Loucy (cell line): Measurements from ENCODE around the gene RSRC2.

ENCODE experiments used
- EZH2phosphoT487 ChIP-seq: fragments of 200-600 bp; IDR thresholded peaks from 2 replicates; pipeline ENCODE4 v1.6.1; 2018; ENCODE audit warnings: antibody characterized with exemption, mild to moderate bottlenecking, moderate library complexity, borderline replicate concordance
- TF ChIP-seq, protein P1 (sequence below): fragments of 200-600 bp; sonication (generic); conservative IDR thresholded peaks from 2 replicates; pipeline ENCODE4 v1.5.1; 2014; ENCODE audit warnings: mild to moderate bottlenecking, antibody characterized with exemption, low read length

DNA sequence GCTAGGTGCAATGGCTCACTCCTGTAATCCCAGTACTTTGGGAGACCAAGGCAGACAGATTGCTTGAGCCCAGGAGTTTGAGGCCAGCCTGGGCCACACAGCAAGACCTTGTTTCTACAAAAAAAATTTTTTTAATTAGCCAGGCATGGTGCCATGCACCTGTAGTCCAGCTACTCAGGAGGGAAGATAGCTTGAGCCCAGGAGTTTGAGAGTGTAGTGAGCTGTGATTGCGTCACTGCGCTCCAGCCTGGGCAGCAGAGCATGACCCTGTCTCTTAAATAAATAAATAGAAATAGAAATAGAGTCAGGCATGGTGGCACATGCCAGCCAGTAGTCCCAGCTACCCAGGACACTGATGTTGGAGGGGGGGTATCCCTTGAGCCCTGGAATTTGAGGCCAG, 67.5 kb downstream of the RSRC2 start:
- no peak for TF ChIP-seq EZH2phosphoT487
- TF ChIP-seq, protein P1, sequence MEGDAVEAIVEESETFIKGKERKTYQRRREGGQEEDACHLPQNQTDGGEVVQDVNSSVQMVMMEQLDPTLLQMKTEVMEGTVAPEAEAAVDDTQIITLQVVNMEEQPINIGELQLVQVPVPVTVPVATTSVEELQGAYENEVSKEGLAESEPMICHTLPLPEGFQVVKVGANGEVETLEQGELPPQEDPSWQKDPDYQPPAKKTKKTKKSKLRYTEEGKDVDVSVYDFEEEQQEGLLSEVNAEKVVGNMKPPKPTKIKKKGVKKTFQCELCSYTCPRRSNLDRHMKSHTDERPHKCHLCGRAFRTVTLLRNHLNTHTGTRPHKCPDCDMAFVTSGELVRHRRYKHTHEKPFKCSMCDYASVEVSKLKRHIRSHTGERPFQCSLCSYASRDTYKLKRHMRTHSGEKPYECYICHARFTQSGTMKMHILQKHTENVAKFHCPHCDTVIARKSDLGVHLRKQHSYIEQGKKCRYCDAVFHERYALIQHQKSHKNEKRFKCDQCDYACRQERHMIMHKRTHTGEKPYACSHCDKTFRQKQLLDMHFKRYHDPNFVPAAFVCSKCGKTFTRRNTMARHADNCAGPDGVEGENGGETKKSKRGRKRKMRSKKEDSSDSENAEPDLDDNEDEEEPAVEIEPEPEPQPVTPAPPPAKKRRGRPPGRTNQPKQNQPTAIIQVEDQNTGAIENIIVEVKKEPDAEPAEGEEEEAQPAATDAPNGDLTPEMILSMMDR: no peak
